NCI-H146 (cell line): Measurements from ENCODE around the gene ZSWIM8.
"Not testable (repeated sequence)": the region's sequence is repeated elsewhere in the genome, so short reads cannot be mapped to it uniquely, and the experiment has no call there.

Source experiments
- DNase-seq: peaks from one replicate; lab custom pipeline; 2025; lab: John Stamatoyannopoulos, UW

Gene ZSWIM8, protein sequence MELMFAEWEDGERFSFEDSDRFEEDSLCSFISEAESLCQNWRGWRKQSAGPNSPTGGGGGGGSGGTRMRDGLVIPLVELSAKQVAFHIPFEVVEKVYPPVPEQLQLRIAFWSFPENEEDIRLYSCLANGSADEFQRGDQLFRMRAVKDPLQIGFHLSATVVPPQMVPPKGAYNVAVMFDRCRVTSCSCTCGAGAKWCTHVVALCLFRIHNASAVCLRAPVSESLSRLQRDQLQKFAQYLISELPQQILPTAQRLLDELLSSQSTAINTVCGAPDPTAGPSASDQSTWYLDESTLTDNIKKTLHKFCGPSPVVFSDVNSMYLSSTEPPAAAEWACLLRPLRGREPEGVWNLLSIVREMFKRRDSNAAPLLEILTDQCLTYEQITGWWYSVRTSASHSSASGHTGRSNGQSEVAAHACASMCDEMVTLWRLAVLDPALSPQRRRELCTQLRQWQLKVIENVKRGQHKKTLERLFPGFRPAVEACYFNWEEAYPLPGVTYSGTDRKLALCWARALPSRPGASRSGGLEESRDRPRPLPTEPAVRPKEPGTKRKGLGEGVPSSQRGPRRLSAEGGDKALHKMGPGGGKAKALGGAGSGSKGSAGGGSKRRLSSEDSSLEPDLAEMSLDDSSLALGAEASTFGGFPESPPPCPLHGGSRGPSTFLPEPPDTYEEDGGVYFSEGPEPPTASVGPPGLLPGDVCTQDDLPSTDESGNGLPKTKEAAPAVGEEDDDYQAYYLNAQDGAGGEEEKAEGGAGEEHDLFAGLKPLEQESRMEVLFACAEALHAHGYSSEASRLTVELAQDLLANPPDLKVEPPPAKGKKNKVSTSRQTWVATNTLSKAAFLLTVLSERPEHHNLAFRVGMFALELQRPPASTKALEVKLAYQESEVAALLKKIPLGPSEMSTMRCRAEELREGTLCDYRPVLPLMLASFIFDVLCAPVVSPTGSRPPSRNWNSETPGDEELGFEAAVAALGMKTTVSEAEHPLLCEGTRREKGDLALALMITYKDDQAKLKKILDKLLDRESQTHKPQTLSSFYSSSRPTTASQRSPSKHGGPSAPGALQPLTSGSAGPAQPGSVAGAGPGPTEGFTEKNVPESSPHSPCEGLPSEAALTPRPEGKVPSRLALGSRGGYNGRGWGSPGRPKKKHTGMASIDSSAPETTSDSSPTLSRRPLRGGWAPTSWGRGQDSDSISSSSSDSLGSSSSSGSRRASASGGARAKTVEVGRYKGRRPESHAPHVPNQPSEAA (N-terminal part only)

GRCh38 chr10:73785211-73785720 lies at the start of gene ZSWIM8:
Gene ZSWIM8, plus strand, starts transcription at chr10:73785606. Its CDS starts 273 bp downstream, at chr10:73785879.
- peak; percentile 94 for DNase-seq

- DNase-seq, result not testable (repeated sequence)
Observed at GRCh38 chr10:73740501-73741254, 44.7 kb upstream of the ZSWIM8 start.

GRCh38 chr10:73742454-73742734 lies 43.0 kb upstream of the ZSWIM8 start:
- DNase-seq, result no peak

GRCh38 chr10:73743327-73743904 lies 42.0 kb upstream of the ZSWIM8 start:
- no peak for DNase-seq

DNA sequence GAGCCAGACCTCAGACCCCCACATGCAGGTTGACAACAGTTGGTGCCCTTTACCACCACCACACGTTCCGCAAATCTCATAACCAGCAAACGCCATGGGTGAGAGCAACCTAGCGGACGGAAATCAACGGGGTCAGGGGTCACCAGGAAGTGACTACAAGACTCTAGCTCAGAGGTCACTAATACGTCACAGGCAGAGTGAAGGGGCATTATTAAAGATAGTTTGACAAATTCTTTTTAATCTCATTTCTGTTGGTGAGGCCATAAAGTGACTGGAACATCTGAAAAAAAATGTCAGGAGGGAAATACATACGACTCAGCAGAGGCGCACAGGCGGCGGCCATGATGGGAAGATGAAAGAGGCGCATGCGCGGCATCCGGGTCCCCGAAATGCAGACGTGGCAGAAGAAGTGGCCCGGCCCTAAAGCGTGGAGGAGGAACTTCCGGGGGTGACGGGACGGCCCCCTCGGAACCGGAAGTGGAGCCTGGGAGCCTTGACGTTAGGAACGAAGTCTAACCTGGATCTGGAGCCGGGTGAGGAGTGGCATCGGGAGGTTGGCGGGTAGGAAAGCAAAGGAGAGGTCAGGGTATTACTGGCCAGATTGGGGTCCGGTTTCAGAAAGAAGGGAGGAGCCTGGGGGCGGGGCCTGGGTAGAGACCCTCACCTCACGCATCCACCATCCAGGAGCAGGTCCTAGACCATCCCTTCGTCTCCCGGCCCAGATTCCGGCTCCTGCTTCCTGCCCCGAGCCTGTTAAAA lies 41.3 kb upstream of the ZSWIM8 start, which contains the start of gene SEC24C:
Gene SEC24C (plus strand): TSS at position 468 of the 759 bp plus-strand sequence. CDS start 2,461 bp downstream, outside the sequence.
- peak; percentile 97 for DNase-seq

DNA sequence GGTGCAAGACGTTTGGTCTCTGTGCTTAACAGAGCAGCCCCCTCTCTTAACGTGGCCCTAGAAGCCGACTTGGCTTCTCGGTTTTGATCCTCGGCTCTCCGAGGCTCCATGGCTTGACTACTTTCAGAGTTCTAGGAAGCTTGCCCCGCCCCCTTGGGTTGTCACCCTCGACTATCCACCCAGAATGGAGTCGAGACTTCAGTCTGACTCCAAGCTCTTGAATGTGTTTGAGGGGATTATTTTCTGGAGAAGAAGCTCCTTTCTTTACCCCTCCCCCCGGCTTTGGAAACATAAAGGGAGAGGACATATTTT lies 40.8 kb upstream of the ZSWIM8 start:
- peak; percentile 41 for DNase-seq

- DNase-seq, result no peak
Observed at GRCh38 chr10:73746721-73747120, 38.7 kb upstream of the ZSWIM8 start.

GRCh38 chr10:73750819-73751218 lies 34.6 kb upstream of the ZSWIM8 start:
- no peak for DNase-seq

GRCh38 chr10:73756183-73756582 lies 29.2 kb upstream of the ZSWIM8 start:
- no peak for DNase-seq

GRCh38 chr10:73758704-73759511 lies 26.5 kb upstream of the ZSWIM8 start:
- DNase-seq, result no peak

- peak; percentile 19 for DNase-seq
Observed at GRCh38 chr10:73759512-73760115, 25.8 kb upstream of the ZSWIM8 start.

- DNase-seq, result no peak
Observed at GRCh38 chr10:73761781-73762180, 23.6 kb upstream of the ZSWIM8 start.

DNA sequence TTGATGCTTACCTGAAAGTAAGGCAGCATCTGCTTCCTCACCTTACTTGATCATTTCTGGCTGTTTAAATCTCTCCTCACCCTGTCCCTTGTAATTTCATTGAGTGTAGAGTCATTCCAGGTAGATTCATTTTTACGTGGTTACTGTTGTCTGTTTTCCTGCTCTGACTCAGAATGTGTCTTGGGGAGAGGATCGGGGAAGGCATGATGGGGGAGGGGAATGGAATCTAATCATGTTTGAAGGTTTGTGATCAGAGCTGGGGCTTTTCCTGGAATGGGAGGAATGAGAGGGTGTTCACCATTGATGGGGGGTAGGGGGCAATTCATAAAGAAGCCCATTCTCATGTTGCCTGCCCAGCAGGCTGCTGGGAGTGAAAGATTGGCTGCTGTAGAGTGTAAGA lies 22.5 kb upstream of the ZSWIM8 start:
- DNase-seq, result no peak

DNA sequence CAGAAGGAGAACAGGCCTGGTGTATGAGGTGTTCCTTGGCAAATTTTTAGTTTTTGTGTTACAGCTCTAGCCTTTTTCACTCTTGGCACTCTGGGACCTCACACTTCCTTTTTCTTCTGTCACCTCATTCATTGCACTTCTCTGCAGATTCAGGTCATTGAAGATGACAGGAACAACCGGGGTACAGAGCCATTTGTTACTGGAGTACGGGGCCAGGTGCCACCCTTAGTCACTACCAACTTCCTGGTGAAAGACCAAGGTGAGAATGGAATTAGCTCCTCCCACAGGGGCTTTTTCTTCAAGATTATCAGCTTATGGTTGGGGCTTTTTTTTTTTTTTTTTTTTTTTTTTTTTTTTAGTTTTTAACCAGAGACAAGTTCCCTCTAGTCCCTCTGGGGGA lies 22.1 kb upstream of the ZSWIM8 start:
- DNase-seq, result no peak

DNA sequence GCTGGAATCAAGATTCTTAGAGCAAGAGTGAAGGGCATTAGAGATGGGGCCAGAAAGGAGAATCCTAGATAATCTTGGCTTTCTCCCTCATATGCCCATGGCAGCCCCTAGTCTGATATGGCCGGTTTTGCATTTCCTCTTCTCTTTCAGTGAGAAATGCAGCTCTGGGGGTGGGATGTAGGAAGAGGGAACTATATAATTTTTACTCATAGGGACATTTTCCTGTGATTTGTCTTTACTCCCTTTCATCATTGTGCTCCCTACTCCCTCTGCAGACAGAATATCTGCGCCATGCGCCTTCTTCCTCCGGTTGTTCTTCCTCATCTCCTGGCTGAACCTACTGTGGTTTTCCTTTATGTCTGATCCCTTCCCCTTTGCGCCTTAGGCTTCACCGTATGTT lies 20.3 kb upstream of the ZSWIM8 start:
- DNase-seq, result no peak

DNA sequence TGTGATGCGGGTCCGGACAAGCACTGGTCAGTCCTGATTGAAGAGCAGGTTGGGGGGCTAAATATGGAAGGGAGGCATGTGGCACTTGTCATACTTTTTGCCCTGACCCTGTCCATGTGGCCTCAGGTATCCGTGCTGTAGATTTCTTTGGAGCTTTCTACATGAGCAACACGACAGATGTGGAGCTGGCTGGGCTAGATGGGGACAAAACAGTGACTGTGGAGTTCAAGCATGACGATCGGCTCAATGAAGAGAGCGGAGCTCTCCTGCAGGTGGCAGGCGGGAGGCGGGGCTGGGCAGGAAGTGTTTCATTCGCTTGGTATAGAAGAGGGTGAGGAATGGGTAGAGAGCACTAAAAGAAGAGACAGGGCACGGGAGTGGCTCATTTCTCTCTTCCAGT lies 16.5 kb upstream of the ZSWIM8 start:
- DNase-seq, result no peak

GRCh38 chr10:73769396-73769795 lies 16.0 kb upstream of the ZSWIM8 start:
- DNase-seq, result no peak

DNA sequence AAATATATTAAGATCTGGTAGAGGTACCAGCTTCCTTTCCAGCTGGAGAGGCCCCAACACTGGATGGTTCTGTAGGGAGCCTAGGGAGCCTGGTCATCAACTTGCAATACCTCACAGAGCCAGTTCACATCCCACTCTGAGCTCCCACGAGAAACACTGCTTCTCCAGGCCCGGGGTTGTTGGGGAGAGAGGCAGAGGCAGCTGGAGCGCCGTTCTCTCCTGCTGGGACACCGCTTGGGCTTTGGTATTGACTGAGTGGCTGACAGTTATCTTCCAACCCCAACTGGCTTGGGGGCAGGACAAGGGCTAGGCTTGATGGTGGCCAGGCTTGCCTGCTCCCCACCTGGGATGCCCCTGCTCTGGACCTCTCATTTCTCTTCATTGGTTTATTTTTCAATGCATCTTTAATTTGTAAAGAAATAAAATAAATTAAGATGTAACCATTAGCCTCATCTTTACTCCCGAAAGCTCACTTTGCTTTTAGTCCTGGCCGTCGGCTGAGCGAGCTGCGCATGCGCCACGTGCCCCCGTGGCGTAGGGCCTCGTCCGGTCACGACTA lies 13.6 kb upstream of the ZSWIM8 start:
- DNase-seq, result peak; percentile 51
